ENCODE results near the gene CCDC148.

GRCh38 chr2:158321264-158321663 lies 135.3 kb downstream of the CCDC148 start:
- TF ChIP-seq CTCF (conservative IDR thresholded peaks at IDR 0.05; ENCODE audit: low read depth, low read length) (no peak), EZH2 (IDR thresholded peaks at IDR 0.05; ENCODE audit: low read length, unreplicated experiment) (no peak), EZH2phosphoT487 (IDR thresholded peaks at IDR 0.05; ENCODE audit: borderline replicate concordance, low read length) (no peak)

Data from PC-3 (cell line).